Measurements from ENCODE around the gene FLAD1. TPM values are rescaled to one million over a fixed set of nuclear protein-coding genes. Genes with fewer than 3 reads are reported as not detected.

FLAD1 gene
- total and polyA plus RNA-seq, 2 of the 8 experiments (the other 6 are each of a cell fraction or from before 2014, with no cell fraction given), result 104 to 143 TPM

- TF ChIP-seq CHD7 (IDR thresholded peaks at IDR 0.05; ENCODE audit: insufficient replicate concordance, low read length) (no peak), SP1 (IDR thresholded peaks at IDR 0.05; ENCODE audit: low read depth, low read length) (no peak), SP4 (IDR thresholded peaks at IDR 0.05; ENCODE audit: low read length) (no peak), CEBPB (IDR thresholded peaks at IDR 0.05; ENCODE audit: low read depth, low read length) (no peak), CHD1 (IDR thresholded peaks at IDR 0.05; ENCODE audit: low read depth, low read length) (no peak), TBP (IDR thresholded peaks at IDR 0.05; ENCODE audit: low read depth, low read length) (no peak)
Measured at GRCh38 chr1:154978360-154978759, 4.8 kb upstream of the FLAD1 start (continued).

All from H1 (cell line).